Measurements from ENCODE around the gene TPRA1. TPM values are rescaled to one million over a fixed set of nuclear protein-coding genes. Genes with fewer than 3 reads are reported as not detected.

The TPRA1 gene
- total RNA-seq, 1 donor from 2014 or later, result 21.2 TPM

DNA sequence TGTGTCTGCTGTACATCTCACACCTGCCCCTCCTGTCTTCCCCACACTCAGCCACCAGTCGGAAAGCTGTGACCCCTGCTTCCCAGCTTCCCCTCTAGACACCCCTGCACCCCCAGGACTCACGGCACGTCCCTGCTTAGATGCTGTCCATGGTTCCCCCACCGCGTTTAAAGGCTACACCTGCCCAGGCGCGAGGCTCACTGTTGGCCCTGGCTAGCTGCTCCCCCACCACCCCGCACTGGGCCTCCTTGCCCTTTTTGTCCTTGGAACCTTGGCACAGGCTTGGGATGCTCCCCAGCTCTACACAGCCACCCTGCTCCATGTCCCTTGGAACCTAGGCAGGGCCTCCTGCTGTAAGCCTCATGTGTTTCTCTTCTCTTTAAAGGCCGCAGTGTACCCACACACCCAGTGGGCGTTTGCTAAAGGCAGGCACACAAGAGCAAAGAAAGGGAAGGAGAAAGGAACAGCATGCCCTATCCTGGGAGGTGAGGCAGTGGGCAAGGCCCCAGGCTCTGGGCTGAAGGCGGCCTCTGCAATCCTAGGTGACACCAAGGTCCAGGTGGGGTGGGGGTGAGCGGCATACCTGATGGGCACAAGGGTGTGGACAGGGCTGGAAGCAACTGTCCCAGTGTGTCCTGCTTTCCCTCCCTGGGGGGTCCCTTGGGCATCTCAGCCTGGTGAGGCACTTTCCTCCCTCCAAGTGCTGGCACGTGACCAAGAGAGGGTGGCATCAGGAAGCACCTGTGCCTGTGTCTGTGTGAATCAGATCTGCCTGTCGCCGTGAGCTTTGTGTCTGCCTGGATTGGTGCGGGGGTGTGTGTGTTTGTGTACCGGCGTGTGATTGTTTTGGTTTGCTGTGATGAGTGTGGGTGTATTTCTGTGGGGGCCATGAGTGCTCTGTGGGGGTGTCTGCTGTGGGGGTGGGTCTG lies 54.4 kb downstream of the TPRA1 start:
- H3K4me1 Mint-ChIP-seq (ENCODE audit: low read depth, unreplicated experiment), result peaks cover 4% of the 10 kb centered on the region
- peaks cover 6% of the 10 kb centered on the region for H3K27me3 Mint-ChIP-seq (ENCODE audit: unreplicated experiment)
- TF ChIP-seq, protein P1, sequence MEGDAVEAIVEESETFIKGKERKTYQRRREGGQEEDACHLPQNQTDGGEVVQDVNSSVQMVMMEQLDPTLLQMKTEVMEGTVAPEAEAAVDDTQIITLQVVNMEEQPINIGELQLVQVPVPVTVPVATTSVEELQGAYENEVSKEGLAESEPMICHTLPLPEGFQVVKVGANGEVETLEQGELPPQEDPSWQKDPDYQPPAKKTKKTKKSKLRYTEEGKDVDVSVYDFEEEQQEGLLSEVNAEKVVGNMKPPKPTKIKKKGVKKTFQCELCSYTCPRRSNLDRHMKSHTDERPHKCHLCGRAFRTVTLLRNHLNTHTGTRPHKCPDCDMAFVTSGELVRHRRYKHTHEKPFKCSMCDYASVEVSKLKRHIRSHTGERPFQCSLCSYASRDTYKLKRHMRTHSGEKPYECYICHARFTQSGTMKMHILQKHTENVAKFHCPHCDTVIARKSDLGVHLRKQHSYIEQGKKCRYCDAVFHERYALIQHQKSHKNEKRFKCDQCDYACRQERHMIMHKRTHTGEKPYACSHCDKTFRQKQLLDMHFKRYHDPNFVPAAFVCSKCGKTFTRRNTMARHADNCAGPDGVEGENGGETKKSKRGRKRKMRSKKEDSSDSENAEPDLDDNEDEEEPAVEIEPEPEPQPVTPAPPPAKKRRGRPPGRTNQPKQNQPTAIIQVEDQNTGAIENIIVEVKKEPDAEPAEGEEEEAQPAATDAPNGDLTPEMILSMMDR (IDR thresholded peaks at IDR 0.05; ENCODE audit: partially characterized antibody, unreplicated experiment), result no peak
- peaks cover 3% of the 10 kb centered on the region for H3K9me3 Mint-ChIP-seq (ENCODE audit: unreplicated experiment)
- H3K4me3 Mint-ChIP-seq (ENCODE audit: unreplicated experiment), result no peak overlapping the region
- no peaks in the 10 kb centered on the region for H3K36me3 Mint-ChIP-seq (ENCODE audit: unreplicated experiment)
- H3K27ac Mint-ChIP-seq (ENCODE audit: unreplicated experiment), result peak overlapping the region; percentile 12
- DNase-seq, result no peak

GRCh38 chr3:127535106-127535785 lies 55.3 kb downstream of the TPRA1 start:
- H3K27me3 Mint-ChIP-seq (ENCODE audit: unreplicated experiment), result peaks cover 6% of the 10 kb centered on the region
- no peak overlapping the region for H3K4me3 Mint-ChIP-seq (ENCODE audit: unreplicated experiment)
- no peak overlapping the region for H3K27ac Mint-ChIP-seq (ENCODE audit: unreplicated experiment)
- H3K4me1 Mint-ChIP-seq (ENCODE audit: low read depth, unreplicated experiment), result peaks cover 4% of the 10 kb centered on the region
- DNase-seq, result no peak
- H3K9me3 Mint-ChIP-seq (ENCODE audit: unreplicated experiment), result peaks cover 3% of the 10 kb centered on the region
- TF ChIP-seq, protein P1 (IDR thresholded peaks at IDR 0.05; ENCODE audit: partially characterized antibody, unreplicated experiment), result no peak
- peaks cover 1% of the 10 kb centered on the region for H3K36me3 Mint-ChIP-seq (ENCODE audit: unreplicated experiment)

DNA sequence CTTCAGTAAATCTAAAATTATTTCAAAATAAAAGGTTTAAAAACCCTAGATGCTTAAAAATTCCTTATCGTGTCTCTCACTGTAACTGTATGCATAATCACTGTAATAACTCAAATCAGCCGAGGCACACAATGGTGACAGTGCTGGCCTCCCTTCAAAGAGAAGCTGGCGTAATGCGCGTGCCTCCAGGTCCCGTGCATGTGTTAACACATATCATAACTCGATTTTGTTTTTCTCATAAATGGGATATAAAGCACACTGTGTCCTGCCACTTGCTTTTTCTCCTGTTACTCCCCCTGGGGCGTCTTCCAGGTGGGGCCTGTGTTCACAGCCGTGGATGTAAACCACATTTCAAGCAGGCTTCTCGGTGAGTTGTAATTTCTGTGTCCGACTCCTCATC lies 56.0 kb downstream of the TPRA1 start:
- peaks cover 4% of the 10 kb centered on the region for H3K4me1 Mint-ChIP-seq (ENCODE audit: low read depth, unreplicated experiment)
- peaks cover 3% of the 10 kb centered on the region for H3K9me3 Mint-ChIP-seq (ENCODE audit: unreplicated experiment)
- H3K27me3 Mint-ChIP-seq (ENCODE audit: unreplicated experiment), result peaks cover 4% of the 10 kb centered on the region
- no peak for DNase-seq
- H3K27ac Mint-ChIP-seq (ENCODE audit: unreplicated experiment), result no peak overlapping the region
- TF ChIP-seq, protein P1 (IDR thresholded peaks at IDR 0.05; ENCODE audit: partially characterized antibody, unreplicated experiment), result no peak
- H3K36me3 Mint-ChIP-seq (ENCODE audit: unreplicated experiment), result peaks cover 8% of the 10 kb centered on the region
- no peak overlapping the region for H3K4me3 Mint-ChIP-seq (ENCODE audit: unreplicated experiment)

GRCh38 chr3:127534161-127534451 lies 56.4 kb downstream of the TPRA1 start:
- no peak for DNase-seq
- H3K27me3 Mint-ChIP-seq (ENCODE audit: unreplicated experiment), result peaks cover 3% of the 10 kb centered on the region
- TF ChIP-seq, protein P1 (IDR thresholded peaks at IDR 0.05; ENCODE audit: partially characterized antibody, unreplicated experiment), result no peak
- H3K27ac Mint-ChIP-seq (ENCODE audit: unreplicated experiment), result no peak overlapping the region
- H3K4me1 Mint-ChIP-seq (ENCODE audit: low read depth, unreplicated experiment), result peaks cover 4% of the 10 kb centered on the region
- H3K9me3 Mint-ChIP-seq (ENCODE audit: unreplicated experiment), result peaks cover 3% of the 10 kb centered on the region
- H3K4me3 Mint-ChIP-seq (ENCODE audit: unreplicated experiment), result no peak overlapping the region
- H3K36me3 Mint-ChIP-seq (ENCODE audit: unreplicated experiment), result peaks cover 8% of the 10 kb centered on the region

Data from glutamatergic neuron (in vitro differentiated cells).